ENCODE measurements around the gene KCNJ1.

Gene KCNJ1

GRCh38 chr11:128824191-128825049 lies 42.7 kb downstream of the KCNJ1 start:
- TF ChIP-seq CTCF (IDR thresholded peaks at IDR 0.05; ENCODE audit: insufficient read depth, low read depth, low read length, missing control alignments): no peak
- DNase-seq (ENCODE audit: low read depth): no peak
- no peak overlapping the region for H3K4me3 ChIP-seq (ENCODE audit: low read length)

- DNase-seq (ENCODE audit: low read depth): no peak
- no peak overlapping the region for H3K4me3 ChIP-seq (ENCODE audit: low read length)
- TF ChIP-seq CTCF (IDR thresholded peaks at IDR 0.05; ENCODE audit: insufficient read depth, low read depth, low read length, missing control alignments): no peak
Observed at GRCh38 chr11:128823753-128824152, 43.3 kb downstream of the KCNJ1 start.

GRCh38 chr11:128822130-128822529 lies 45.0 kb downstream of the KCNJ1 start:
- TF ChIP-seq CTCF (IDR thresholded peaks at IDR 0.05; ENCODE audit: insufficient read depth, low read depth, low read length, missing control alignments): no peak
- H3K4me3 ChIP-seq (ENCODE audit: low read length): no peak overlapping the region
- DNase-seq (ENCODE audit: low read depth): no peak

- TF ChIP-seq CTCF (IDR thresholded peaks at IDR 0.05; ENCODE audit: insufficient read depth, low read depth, low read length, missing control alignments): no peak
- no peak for DNase-seq (ENCODE audit: low read depth)
- no peak overlapping the region for H3K4me3 ChIP-seq (ENCODE audit: low read length)
Observed at GRCh38 chr11:128821556-128821955, 45.5 kb downstream of the KCNJ1 start.

GRCh38 chr11:128819198-128819597 lies 47.9 kb downstream of the KCNJ1 start:
- no peak for TF ChIP-seq CTCF (IDR thresholded peaks at IDR 0.05; ENCODE audit: insufficient read depth, low read depth, low read length, missing control alignments)
- no peak overlapping the region for H3K4me3 ChIP-seq (ENCODE audit: low read length)
- DNase-seq (ENCODE audit: low read depth): no peak

GRCh38 chr11:128814856-128815705 lies 52.0 kb downstream of the KCNJ1 start:
- peak; percentile 78 for DNase-seq (ENCODE audit: low read depth)

More at GRCh38 chr11:128814856-128815705, 52.0 kb downstream of the KCNJ1 start:
- no peak overlapping the region for H3K4me3 ChIP-seq (ENCODE audit: low read length)
- TF ChIP-seq CTCF (IDR thresholded peaks at IDR 0.05; ENCODE audit: insufficient read depth, low read depth, low read length, missing control alignments): no peak

Measured in epithelial cell of esophagus (primary cell).